Thyroid gland (tissue), 4 donors: ENCODE results near the gene FHIT. TPM values are rescaled to one million over a fixed set of nuclear protein-coding genes. Genes with fewer than 3 reads are reported as not detected.

ENCODE experiments used
- DNase-seq, 2 donors: peaks; one replicate each; pipeline ENCODE4 v3.0.0-alpha.2; 2019
- H3K27ac ChIP-seq, 3 donors: fragments of 200-600 bp; sonication (generic); 1 replicate in 2 of 3; 2 replicates in 1 of 3; pipeline ENCODE4 v1.5.1; 2016 to 2019; ENCODE audit warnings: mild to moderate bottlenecking in 1 of 3, moderate library complexity in 1 of 3
- H3K27me3 ChIP-seq: fragments of 200-600 bp; sonication (generic); one replicate; pipeline ENCODE4 v1.5.1; 2019
- H3K36me3 ChIP-seq, 2 donors: fragments of 200-600 bp; sonication (generic); one replicate each; pipeline ENCODE4 v1.5.1; 2016 to 2019
- H3K4me1 ChIP-seq, 2 donors: fragments of 200-600 bp; sonication (generic); one replicate each; pipeline ENCODE4 v1.5.1; 2017 to 2019
- H3K4me3 ChIP-seq, 3 donors: fragments of 200-600 bp; sonication (generic); replicated peaks in 1 of 3; 1 replicate in 2 of 3; 2 replicates in 1 of 3; pipeline ENCODE4 v1.5.1; 2016; ENCODE audit warnings: mild to moderate bottlenecking in 1 of 3
- H3K9me3 ChIP-seq: fragments of 200-600 bp; sonication (generic); one replicate; pipeline ENCODE4 v1.5.1; 2017
- POLR2A ChIP-seq, 2 donors: fragments of 450-650 bp; IDR thresholded peaks; one replicate each; pipeline ENCODE4 v1.6.1; 2017; ENCODE audit warnings: antibody characterized with exemption in 2 of 2, mild to moderate bottlenecking in 2 of 2, moderate library complexity in 1 of 2
- WGBS, 2 donors: methylation state at CpG; one replicate each; pipeline ENCODE4 v1.1.5; 2017; 5-methylcytosine and 5-hydroxymethylcytosine counted together
- intact Hi-C: fragments of 100-400 bp; cut with DNase I; formaldehyde crosslinking; loops from one replicate; pipeline ENCODE4 v1.15.1; 2023
- total RNA-seq, 4 donors: library from RNA; depleted of rRNA; stranded (reverse); fragments of >200 nt; gene quantifications; one replicate each; pipeline ENCODE4 v1.2.3, GENCODE V29; 2016
- TF ChIP-seq, protein P1 (sequence below), 6 experiments: fragments of 200-600 bp in 3 of 6; fragments of 450-650 bp in 3 of 6; sonication (generic) in 3 of 6; IDR thresholded peaks; one replicate each; pipeline ENCODE4 v1.5.1; 2016 to 2019; ENCODE audit warnings: antibody characterized with exemption in 6 of 6, mild to moderate bottlenecking in 2 of 6, inconsistent platforms in 1 of 6, moderate library complexity in 1 of 6

The FHIT gene
- total RNA-seq, 4 donors from 2014 or later, result 12.2 to 18.9 (median 16.2) TPM

DNA sequence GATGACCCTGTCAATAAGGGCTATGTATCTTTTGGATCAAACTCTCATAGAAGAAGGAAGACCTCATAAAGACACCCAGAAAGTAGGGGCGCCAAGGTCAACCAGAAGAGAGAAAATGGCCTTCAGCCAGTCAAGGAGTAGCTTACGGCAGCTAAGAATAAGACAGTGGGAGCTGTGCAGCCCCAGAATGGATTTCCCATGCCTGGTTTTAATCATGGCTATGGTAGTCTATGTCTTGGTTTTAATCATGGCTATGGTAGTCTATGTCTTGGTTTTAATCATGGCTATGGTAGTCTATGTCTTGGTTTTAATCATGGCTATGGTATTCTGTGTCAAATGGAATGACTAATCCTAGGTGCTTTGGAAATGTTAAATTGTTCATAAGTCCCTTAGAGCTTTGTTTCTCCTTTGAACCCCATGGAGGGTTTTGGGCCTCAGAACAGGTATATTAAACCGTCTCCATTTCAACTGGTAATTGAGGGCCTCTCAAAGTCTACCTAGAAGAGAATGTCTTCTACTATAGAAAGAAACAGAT is 1459.4 kb downstream of the FHIT start:
- H3K4me3 ChIP-seq, result no peak overlapping the region
- H3K27me3 ChIP-seq, result no peaks in the 10 kb centered on the region
- no peaks in the 10 kb centered on the region for H3K4me1 ChIP-seq
- no peak for DNase-seq
- H3K9me3 ChIP-seq, result no peaks in the 10 kb centered on the region
- 64 to 84% methylated on average over 3 of the region's 3 CpGs for WGBS, 2 donors
- H3K36me3 ChIP-seq, result no peaks in the 10 kb centered on the region
- no peak overlapping the region for H3K27ac ChIP-seq
- intact Hi-C loops, result no loop called here
- TF ChIP-seq POLR2A (IDR thresholded peaks at IDR 0.05), result no peak
- TF ChIP-seq, protein P1, sequence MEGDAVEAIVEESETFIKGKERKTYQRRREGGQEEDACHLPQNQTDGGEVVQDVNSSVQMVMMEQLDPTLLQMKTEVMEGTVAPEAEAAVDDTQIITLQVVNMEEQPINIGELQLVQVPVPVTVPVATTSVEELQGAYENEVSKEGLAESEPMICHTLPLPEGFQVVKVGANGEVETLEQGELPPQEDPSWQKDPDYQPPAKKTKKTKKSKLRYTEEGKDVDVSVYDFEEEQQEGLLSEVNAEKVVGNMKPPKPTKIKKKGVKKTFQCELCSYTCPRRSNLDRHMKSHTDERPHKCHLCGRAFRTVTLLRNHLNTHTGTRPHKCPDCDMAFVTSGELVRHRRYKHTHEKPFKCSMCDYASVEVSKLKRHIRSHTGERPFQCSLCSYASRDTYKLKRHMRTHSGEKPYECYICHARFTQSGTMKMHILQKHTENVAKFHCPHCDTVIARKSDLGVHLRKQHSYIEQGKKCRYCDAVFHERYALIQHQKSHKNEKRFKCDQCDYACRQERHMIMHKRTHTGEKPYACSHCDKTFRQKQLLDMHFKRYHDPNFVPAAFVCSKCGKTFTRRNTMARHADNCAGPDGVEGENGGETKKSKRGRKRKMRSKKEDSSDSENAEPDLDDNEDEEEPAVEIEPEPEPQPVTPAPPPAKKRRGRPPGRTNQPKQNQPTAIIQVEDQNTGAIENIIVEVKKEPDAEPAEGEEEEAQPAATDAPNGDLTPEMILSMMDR (IDR thresholded peaks at IDR 0.05), result no peak

DNA sequence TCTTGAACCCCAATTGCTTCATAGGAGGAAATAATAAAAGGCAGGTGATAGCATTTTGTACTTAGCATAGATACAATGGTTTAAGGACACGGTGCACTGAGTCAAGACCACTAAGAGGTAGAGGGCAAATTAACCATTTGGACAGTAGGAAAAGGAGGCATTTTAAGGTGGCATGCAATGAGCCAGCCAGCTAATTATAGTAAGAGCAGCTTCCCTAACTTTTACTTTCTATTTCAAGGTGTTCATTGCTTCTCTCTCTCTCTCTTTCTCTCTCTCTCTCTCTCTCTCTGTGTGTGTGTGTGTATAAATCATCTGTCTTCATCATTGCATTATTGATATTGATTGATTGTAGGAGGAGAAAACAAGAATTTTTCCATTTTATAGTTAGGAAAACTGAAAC is 1461.0 kb downstream of the FHIT start:
- TF ChIP-seq POLR2A (IDR thresholded peaks at IDR 0.05), result no peak
- TF ChIP-seq, protein P1 (IDR thresholded peaks at IDR 0.05), result no peak
- H3K36me3 ChIP-seq, result no peaks in the 10 kb centered on the region
- no peak overlapping the region for H3K27ac ChIP-seq
- DNase-seq, result no peak
- WGBS, 2 donors, result 76 to 81% methylated on average over 1 of the region's 1 CpG
- intact Hi-C loops, result no loop called here
- no peaks in the 10 kb centered on the region for H3K9me3 ChIP-seq
- no peaks in the 10 kb centered on the region for H3K4me1 ChIP-seq
- H3K4me3 ChIP-seq, result no peak overlapping the region
- no peaks in the 10 kb centered on the region for H3K27me3 ChIP-seq

DNA sequence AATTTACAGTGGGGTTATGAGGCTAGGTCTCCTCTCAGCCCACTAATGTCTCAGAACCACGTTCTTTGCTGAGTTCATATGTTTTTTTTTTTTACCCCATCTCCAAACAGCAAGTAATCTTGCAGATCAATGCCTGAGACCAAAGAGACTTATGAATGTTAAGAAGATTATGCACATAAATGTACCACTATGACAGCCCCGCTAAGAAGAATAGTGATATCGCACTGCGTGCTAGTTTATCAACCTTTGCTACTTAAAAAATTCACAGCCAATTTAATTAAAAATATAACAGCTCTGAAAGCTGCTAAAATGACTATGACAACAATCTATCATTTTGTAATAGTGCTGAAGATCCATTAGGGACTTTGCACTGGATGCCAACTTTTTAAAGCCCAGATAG is 1462.5 kb downstream of the FHIT start:
- H3K36me3 ChIP-seq, result no peaks in the 10 kb centered on the region

DNA sequence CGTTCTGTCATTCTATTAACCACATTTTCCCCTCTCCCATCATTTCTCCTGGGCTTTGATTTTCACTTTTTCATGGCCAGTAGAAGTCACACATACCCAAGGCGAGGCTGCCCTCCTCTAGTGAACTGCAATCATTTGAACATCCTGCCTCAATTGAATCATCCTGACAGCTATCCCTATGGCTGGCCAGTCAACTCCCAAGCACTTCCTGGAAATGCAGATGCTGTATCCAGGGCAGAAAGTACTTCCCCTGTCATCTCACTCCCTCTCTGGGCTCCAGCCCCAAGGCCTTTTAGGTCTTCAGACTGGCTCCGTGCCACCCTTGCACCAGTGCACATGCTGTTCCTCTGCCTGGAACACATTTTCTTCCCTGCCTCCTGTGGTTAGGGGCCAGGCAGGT is 1463.1 kb downstream of the FHIT start:
- intact Hi-C loops, result no loop called here
- H3K9me3 ChIP-seq, result no peaks in the 10 kb centered on the region
- no peaks in the 10 kb centered on the region for H3K4me1 ChIP-seq
- no peak for DNase-seq
- no peaks in the 10 kb centered on the region for H3K27me3 ChIP-seq
- 93 to 95% methylated on average over 3 of the region's 3 CpGs for WGBS, 2 donors
- no peak overlapping the region for H3K27ac ChIP-seq
- TF ChIP-seq, protein P1 (IDR thresholded peaks at IDR 0.05), result no peak
- TF ChIP-seq POLR2A (IDR thresholded peaks at IDR 0.05), result no peak
- no peaks in the 10 kb centered on the region for H3K36me3 ChIP-seq
- H3K4me3 ChIP-seq, result no peak overlapping the region

More for the DNA sequence above, 1462.5 kb downstream of the FHIT start:
- TF ChIP-seq, protein P1 (IDR thresholded peaks at IDR 0.05), result no peak
- TF ChIP-seq POLR2A (IDR thresholded peaks at IDR 0.05), result no peak
- H3K27me3 ChIP-seq, result no peaks in the 10 kb centered on the region
- no peaks in the 10 kb centered on the region for H3K9me3 ChIP-seq
- 94 to 97% methylated on average over 4 of the region's 4 CpGs for WGBS, 2 donors
- no peak overlapping the region for H3K4me3 ChIP-seq
- no peaks in the 10 kb centered on the region for H3K4me1 ChIP-seq
- intact Hi-C loops, result no loop called here
- H3K27ac ChIP-seq, result no peak overlapping the region
- DNase-seq, result no peak

DNA sequence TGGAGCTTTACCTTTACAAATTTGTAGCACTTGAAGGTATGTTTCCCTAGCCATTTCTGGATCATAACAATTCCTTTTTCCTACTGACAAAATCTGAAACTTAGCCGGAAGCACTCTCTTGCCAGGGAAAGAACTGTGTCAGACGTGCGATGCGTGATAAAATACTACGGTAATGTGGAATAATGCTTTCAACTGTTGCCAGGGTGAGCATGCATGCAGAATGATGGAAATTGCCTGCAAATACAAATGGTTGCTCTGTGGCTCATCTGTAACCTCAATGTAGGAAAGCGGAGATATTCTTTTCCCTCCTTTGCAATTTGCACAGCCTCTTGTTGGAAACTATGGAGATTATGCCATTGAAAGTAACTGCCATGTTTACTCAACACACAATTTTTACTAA is 1464.9 kb downstream of the FHIT start:
- 87 to 92% methylated on average over 6 of the region's 6 CpGs for WGBS, 2 donors
- Histone ChIP-seq H3K36me3 (no peaks in the 10 kb centered on the region), H3K27me3 (no peaks in the 10 kb centered on the region), H3K4me1 (no peaks in the 10 kb centered on the region), H3K27ac (no peak overlapping the region), H3K9me3 (no peaks in the 10 kb centered on the region), H3K4me3 (no peak overlapping the region)
- intact Hi-C loops, result no loop called here
- DNase-seq, result no peak
- TF ChIP-seq POLR2A (IDR thresholded peaks at IDR 0.05), result no peak
- TF ChIP-seq, protein P1 (IDR thresholded peaks at IDR 0.05), result no peak
